Osteocyte (in vitro differentiated cells): ENCODE data around the gene CDH23. TPM values are rescaled to one million over a fixed set of nuclear protein-coding genes. Genes with fewer than 3 reads are reported as not detected.

Experiments used
- DNase-seq: peaks from one replicate; pipeline ENCODE4 v3.0.0; 2021; ENCODE audit warnings: mixed read lengths; ENCODE audit not compliant: unreplicated experiment; ENCODE audit errors: extremely low spot score
- H3K27ac Mint-ChIP-seq: one replicate; pipeline ENCODE4 v1.8.0; 2021; ENCODE audit warnings: mild to moderate bottlenecking, mixed read lengths; ENCODE audit not compliant: unreplicated experiment
- H3K27me3 Mint-ChIP-seq: one replicate; pipeline ENCODE4 v1.8.0; 2021; ENCODE audit warnings: mixed read lengths; ENCODE audit not compliant: unreplicated experiment
- H3K36me3 Mint-ChIP-seq: one replicate; pipeline ENCODE4 v1.8.0; 2021; ENCODE audit warnings: mixed read lengths; ENCODE audit not compliant: unreplicated experiment
- H3K4me1 Mint-ChIP-seq: one replicate; pipeline ENCODE4 v1.8.0; 2021; ENCODE audit warnings: mixed read lengths; ENCODE audit not compliant: unreplicated experiment
- H3K4me3 Mint-ChIP-seq: one replicate; pipeline ENCODE4 v1.8.0; 2021; ENCODE audit warnings: mild to moderate bottlenecking, moderate library complexity, mixed read lengths; ENCODE audit not compliant: unreplicated experiment
- H3K9me3 Mint-ChIP-seq: one replicate; pipeline ENCODE4 v1.8.0; 2021; ENCODE audit warnings: mixed read lengths; ENCODE audit not compliant: unreplicated experiment
- CTCF ChIP-seq: fragments of 200-600 bp; sonication (generic); IDR thresholded peaks from 2 replicates; pipeline ENCODE4 v1.5.0; 2021; ENCODE audit warnings: antibody characterized with exemption, mild to moderate bottlenecking, moderate library complexity
- total RNA-seq: library from RNA; stranded (reverse); gene quantifications from 2 replicates; pipeline ENCODE4 v1.2.1, GENCODE V29; 2021

CDH23 gene
- total RNA-seq, 1 donor from 2014 or later, result not detected

GRCh38 chr10:71582506-71583475, 186.1 kb downstream of the CDH23 start:
- TF ChIP-seq CTCF, result no peak
- H3K27me3 Mint-ChIP-seq, result no peaks in the 10 kb centered on the region
- no peak overlapping the region for H3K4me3 Mint-ChIP-seq

GRCh38 chr10:71584461-71584860, 187.7 kb downstream of the CDH23 start:
- no peak for TF ChIP-seq CTCF
- no peak overlapping the region for H3K27ac Mint-ChIP-seq
- DNase-seq, result no peak
- no peaks in the 10 kb centered on the region for H3K4me1 Mint-ChIP-seq
- peaks cover 2% of the 10 kb centered on the region for H3K27me3 Mint-ChIP-seq
- H3K9me3 Mint-ChIP-seq, result no peaks in the 10 kb centered on the region
- H3K4me3 Mint-ChIP-seq, result no peak overlapping the region
- H3K36me3 Mint-ChIP-seq, result no peaks in the 10 kb centered on the region

More at GRCh38 chr10:71582506-71583475, 186.1 kb downstream of the CDH23 start:
- H3K36me3 Mint-ChIP-seq, result no peaks in the 10 kb centered on the region
- no peaks in the 10 kb centered on the region for H3K9me3 Mint-ChIP-seq
- DNase-seq, result no peak
- no peak overlapping the region for H3K27ac Mint-ChIP-seq
- no peaks in the 10 kb centered on the region for H3K4me1 Mint-ChIP-seq

- H3K36me3 Mint-ChIP-seq, result no peaks in the 10 kb centered on the region
- no peaks in the 10 kb centered on the region for H3K9me3 Mint-ChIP-seq
- DNase-seq, result no peak
- H3K4me3 Mint-ChIP-seq, result no peak overlapping the region
- no peaks in the 10 kb centered on the region for H3K4me1 Mint-ChIP-seq
- H3K27ac Mint-ChIP-seq, result no peak overlapping the region
- TF ChIP-seq CTCF, result no peak
- peaks cover 2% of the 10 kb centered on the region for H3K27me3 Mint-ChIP-seq
These were observed 188.3 kb downstream of the CDH23 start for GRCh38 chr10:71584902-71585563.

GRCh38 chr10:71585564-71586290, 189.0 kb downstream of the CDH23 start:
- peaks cover 2% of the 10 kb centered on the region for H3K27me3 Mint-ChIP-seq
- no peaks in the 10 kb centered on the region for H3K36me3 Mint-ChIP-seq
- H3K4me3 Mint-ChIP-seq, result no peak overlapping the region

More at GRCh38 chr10:71585564-71586290, 189.0 kb downstream of the CDH23 start:
- H3K27ac Mint-ChIP-seq, result no peak overlapping the region
- TF ChIP-seq CTCF, result no peak
- H3K4me1 Mint-ChIP-seq, result no peaks in the 10 kb centered on the region
- H3K9me3 Mint-ChIP-seq, result no peaks in the 10 kb centered on the region
- no peak for DNase-seq
